ENCODE measurements around the gene CELF2.

The CELF2 gene

GRCh38 chr10:11017570-11018431 lies at the start of gene CELF2 (continued):
- TF ChIP-seq ZNF18 (tag by site-specific recombination; IDR thresholded peaks at IDR 0.05) (no peak), WT1 (tag by site-specific recombination; IDR thresholded peaks at IDR 0.05) (no peak), ZBTB6 (tag by site-specific recombination; IDR thresholded peaks at IDR 0.05) (no peak), ZNF645 (tag by site-specific recombination; IDR thresholded peaks at IDR 0.05) (no peak), ZSCAN30 (tag by site-specific recombination; IDR thresholded peaks at IDR 0.05) (peak; percentile 67), ZNF10 (tag by site-specific recombination; IDR thresholded peaks at IDR 0.05) (no peak), ZNF112 (tag by site-specific recombination; IDR thresholded peaks at IDR 0.05) (no peak), ZNF501 (tag by site-specific recombination; IDR thresholded peaks at IDR 0.05) (0 out of 2 replicates have a peak, but pooled peaks have one; percentile 35), ZNF302 (tag by site-specific recombination; IDR thresholded peaks at IDR 0.05; ENCODE audit: low read depth) (no peak), REPIN1 (tag by site-specific recombination; IDR thresholded peaks at IDR 0.05; ENCODE audit: low read depth) (no peak), ZNF701 (tag by site-specific recombination; IDR thresholded peaks at IDR 0.05) (no peak), ZBTB48 (tag by site-specific recombination; IDR thresholded peaks at IDR 0.05) (peak; percentile 10; the same call in 1 of the 2 replicates), PBX3 (CRISPR knock-in tag; IDR thresholded peaks at IDR 0.05) (no peak), GLIS1 (tag by site-specific recombination; IDR thresholded peaks at IDR 0.05) (peak; percentile 77; the same call in 1 of the 2 replicates), ZNF350 (tag by site-specific recombination; IDR thresholded peaks at IDR 0.05) (no peak), ZBTB26 (tag by site-specific recombination; optimal IDR thresholded peaks at IDR 0.05) (peak; percentile 82), ZNF221 (tag by site-specific recombination; IDR thresholded peaks at IDR 0.05; ENCODE audit: borderline replicate concordance) (no peak)
- TF ChIP-seq, protein P1, sequence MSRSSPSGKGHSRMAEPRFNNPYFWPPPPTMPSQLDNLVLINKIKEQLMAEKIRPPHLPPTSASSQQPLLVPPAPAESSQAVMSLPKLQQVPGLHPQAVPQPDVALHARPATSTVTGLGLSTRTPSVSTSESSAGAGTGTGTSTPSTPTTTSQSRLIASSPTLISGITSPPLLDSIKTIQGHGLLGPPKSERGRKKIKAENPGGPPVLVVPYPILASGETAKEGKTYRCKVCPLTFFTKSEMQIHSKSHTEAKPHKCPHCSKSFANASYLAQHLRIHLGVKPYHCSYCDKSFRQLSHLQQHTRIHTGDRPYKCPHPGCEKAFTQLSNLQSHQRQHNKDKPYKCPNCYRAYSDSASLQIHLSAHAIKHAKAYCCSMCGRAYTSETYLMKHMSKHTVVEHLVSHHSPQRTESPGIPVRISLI (tag by site-specific recombination; IDR thresholded peaks at IDR 0.05), result no peak
- TF ChIP-seq, protein P2, sequence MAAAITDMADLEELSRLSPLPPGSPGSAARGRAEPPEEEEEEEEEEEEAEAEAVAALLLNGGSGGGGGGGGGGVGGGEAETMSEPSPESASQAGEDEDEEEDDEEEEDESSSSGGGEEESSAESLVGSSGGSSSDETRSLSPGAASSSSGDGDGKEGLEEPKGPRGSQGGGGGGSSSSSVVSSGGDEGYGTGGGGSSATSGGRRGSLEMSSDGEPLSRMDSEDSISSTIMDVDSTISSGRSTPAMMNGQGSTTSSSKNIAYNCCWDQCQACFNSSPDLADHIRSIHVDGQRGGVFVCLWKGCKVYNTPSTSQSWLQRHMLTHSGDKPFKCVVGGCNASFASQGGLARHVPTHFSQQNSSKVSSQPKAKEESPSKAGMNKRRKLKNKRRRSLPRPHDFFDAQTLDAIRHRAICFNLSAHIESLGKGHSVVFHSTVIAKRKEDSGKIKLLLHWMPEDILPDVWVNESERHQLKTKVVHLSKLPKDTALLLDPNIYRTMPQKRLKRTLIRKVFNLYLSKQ (tag by site-specific recombination; IDR thresholded peaks at IDR 0.05; ENCODE audit: borderline replicate concordance), result no peak
- TF ChIP-seq, protein P3, sequence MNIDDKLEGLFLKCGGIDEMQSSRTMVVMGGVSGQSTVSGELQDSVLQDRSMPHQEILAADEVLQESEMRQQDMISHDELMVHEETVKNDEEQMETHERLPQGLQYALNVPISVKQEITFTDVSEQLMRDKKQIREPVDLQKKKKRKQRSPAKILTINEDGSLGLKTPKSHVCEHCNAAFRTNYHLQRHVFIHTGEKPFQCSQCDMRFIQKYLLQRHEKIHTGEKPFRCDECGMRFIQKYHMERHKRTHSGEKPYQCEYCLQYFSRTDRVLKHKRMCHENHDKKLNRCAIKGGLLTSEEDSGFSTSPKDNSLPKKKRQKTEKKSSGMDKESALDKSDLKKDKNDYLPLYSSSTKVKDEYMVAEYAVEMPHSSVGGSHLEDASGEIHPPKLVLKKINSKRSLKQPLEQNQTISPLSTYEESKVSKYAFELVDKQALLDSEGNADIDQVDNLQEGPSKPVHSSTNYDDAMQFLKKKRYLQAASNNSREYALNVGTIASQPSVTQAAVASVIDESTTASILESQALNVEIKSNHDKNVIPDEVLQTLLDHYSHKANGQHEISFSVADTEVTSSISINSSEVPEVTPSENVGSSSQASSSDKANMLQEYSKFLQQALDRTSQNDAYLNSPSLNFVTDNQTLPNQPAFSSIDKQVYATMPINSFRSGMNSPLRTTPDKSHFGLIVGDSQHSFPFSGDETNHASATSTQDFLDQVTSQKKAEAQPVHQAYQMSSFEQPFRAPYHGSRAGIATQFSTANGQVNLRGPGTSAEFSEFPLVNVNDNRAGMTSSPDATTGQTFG (tag by site-specific recombination; IDR thresholded peaks at IDR 0.05; ENCODE audit: borderline replicate concordance), result no peak
- TF ChIP-seq, protein P4, sequence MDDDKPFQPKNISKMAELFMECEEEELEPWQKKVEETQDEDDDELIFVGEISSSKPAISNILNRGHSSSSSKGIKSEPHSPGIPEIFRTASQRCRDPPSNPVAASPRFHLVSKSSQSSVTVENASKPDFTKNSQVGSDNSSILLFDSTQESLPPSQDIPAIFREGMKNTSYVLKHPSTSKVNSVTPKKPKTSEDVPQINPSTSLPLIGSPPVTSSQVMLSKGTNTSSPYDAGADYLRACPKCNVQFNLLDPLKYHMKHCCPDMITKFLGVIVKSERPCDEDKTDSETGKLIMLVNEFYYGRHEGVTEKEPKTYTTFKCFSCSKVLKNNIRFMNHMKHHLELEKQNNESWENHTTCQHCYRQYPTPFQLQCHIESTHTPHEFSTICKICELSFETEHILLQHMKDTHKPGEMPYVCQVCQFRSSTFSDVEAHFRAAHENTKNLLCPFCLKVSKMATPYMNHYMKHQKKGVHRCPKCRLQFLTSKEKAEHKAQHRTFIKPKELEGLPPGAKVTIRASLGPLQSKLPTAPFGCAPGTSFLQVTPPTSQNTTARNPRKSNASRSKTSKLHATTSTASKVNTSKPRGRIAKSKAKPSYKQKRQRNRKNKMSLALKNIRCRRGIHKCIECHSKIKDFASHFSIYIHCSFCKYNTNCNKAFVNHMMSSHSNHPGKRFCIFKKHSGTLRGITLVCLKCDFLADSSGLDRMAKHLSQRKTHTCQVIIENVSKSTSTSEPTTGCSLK (tag by site-specific recombination; IDR thresholded peaks at IDR 0.05), result no peak
- TF ChIP-seq, protein P5, sequence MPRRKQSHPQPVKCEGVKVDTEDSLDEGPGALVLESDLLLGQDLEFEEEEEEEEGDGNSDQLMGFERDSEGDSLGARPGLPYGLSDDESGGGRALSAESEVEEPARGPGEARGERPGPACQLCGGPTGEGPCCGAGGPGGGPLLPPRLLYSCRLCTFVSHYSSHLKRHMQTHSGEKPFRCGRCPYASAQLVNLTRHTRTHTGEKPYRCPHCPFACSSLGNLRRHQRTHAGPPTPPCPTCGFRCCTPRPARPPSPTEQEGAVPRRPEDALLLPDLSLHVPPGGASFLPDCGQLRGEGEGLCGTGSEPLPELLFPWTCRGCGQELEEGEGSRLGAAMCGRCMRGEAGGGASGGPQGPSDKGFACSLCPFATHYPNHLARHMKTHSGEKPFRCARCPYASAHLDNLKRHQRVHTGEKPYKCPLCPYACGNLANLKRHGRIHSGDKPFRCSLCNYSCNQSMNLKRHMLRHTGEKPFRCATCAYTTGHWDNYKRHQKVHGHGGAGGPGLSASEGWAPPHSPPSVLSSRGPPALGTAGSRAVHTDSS (tag by site-specific recombination; IDR thresholded peaks at IDR 0.05), result no peak
